ENCODE measurements around the gene HSPB3. TPM values are rescaled to one million over a fixed set of nuclear protein-coding genes. Genes with fewer than 3 reads are reported as not detected.

The HSPB3 gene
- total RNA-seq, 1 donor from 2014 or later: 151 TPM

Other genes with a start within 250 kb of the HSPB3 start
- gene ARL15, start 145.1 kb upstream of the HSPB3 start, total RNA-seq: 42.3 TPM
- 29.2 TPM for gene SNX18, start 62.1 kb downstream of the HSPB3 start, total RNA-seq

Measured in skeletal muscle tissue (tissue), 1 donor.